Measurements from ENCODE around the gene P2RY14. TPM values are rescaled to one million over a fixed set of nuclear protein-coding genes. Genes with fewer than 3 reads are reported as not detected.
"Not testable (repeated sequence)": the region's sequence is repeated elsewhere in the genome, so short reads cannot be mapped to it uniquely, and the experiment has no call there.

P2RY14 gene
- polyA plus RNA-seq, 1 experiment = not detected

GRCh38 chr3:151171145-151171757 is 107.1 kb downstream of the P2RY14 start:
- CTCF ChIA-PET = interaction anchor here (0.7 to 3.5 kb wide), 5 partner anchors 15 to 156 kb away, joined by 3 to 19 read pairs (median 6); no protein-coding TSS in a partner anchor

GRCh38 chr3:151169948-151170679 is 108.2 kb downstream of the P2RY14 start:
- CTCF ChIA-PET = interaction anchor here (2.4 to 4.3 kb wide), 2 partner anchors 110 to 157 kb away, joined by 13 to 75 read pairs; partner anchors contain the start of gene P2RY14
- H3K27me3 ChIP-seq (ENCODE audit: control insufficient read depth, insufficient read depth, low read length); H3K4me3 ChIP-seq (ENCODE audit: low read depth, low read length); DNase-seq (ENCODE audit: low read depth, low spot score); H3K27ac ChIP-seq (ENCODE audit: low read depth, low read length); H3K9me3 ChIP-seq (ENCODE audit: control insufficient read depth, insufficient read depth, low read length); POLR2A ChIA-PET: not testable (repeated sequence)

More at GRCh38 chr3:151171145-151171757, 107.1 kb downstream of the P2RY14 start:
- POLR2A ChIA-PET = no interaction called here
- TF ChIP-seq CTCF (IDR thresholded peaks at IDR 0.05; ENCODE audit: low read depth, low read length) = no peak
- Histone ChIP-seq H3K4me3 (ENCODE audit: low read depth, low read length) (no peak overlapping the region), H3K9me3 (ENCODE audit: control insufficient read depth, insufficient read depth, low read length) (no peaks in the 10 kb centered on the region), H3K27ac (ENCODE audit: low read depth, low read length) (no peak overlapping the region), H3K27me3 (ENCODE audit: control insufficient read depth, insufficient read depth, low read length) (no peaks in the 10 kb centered on the region)
- no peak for DNase-seq (ENCODE audit: low read depth, low spot score)

GRCh38 chr3:151169262-151169947 is 108.9 kb downstream of the P2RY14 start:
- H3K27me3 ChIP-seq (ENCODE audit: control insufficient read depth, insufficient read depth, low read length) = no peaks in the 10 kb centered on the region
- H3K9me3 ChIP-seq (ENCODE audit: control insufficient read depth, insufficient read depth, low read length) = no peaks in the 10 kb centered on the region
- CTCF ChIA-PET = interaction anchor here (0.7 to 4.3 kb wide), 17 partner anchors 9 to 669 kb away, joined by 3 to 75 read pairs (median 10); partner anchors contain the start of gene P2RY14
- no peak overlapping the region for H3K4me3 ChIP-seq (ENCODE audit: low read depth, low read length)
- TF ChIP-seq CTCF (IDR thresholded peaks at IDR 0.05; ENCODE audit: low read depth, low read length) = no peak
- no peak overlapping the region for H3K27ac ChIP-seq (ENCODE audit: low read depth, low read length)
- POLR2A ChIA-PET = no interaction called here
- DNase-seq (ENCODE audit: low read depth, low spot score) = no peak

GRCh38 chr3:151168269-151169094 is 109.9 kb downstream of the P2RY14 start:
- Histone ChIP-seq H3K27me3 (ENCODE audit: control insufficient read depth, insufficient read depth, low read length) (no peaks in the 10 kb centered on the region), H3K27ac (ENCODE audit: low read depth, low read length) (no peak overlapping the region), H3K4me3 (ENCODE audit: low read depth, low read length) (no peak overlapping the region), H3K9me3 (ENCODE audit: control insufficient read depth, insufficient read depth, low read length) (no peaks in the 10 kb centered on the region)
- CTCF ChIA-PET = interaction anchor here (0.5 to 4.3 kb wide), 39 partner anchors 8 to 750 kb away, joined by 3 to 75 read pairs (median 5); partner anchors contain the start of gene P2RY14
- POLR2A ChIA-PET = no interaction called here
- peak; percentile 86 for TF ChIP-seq CTCF (IDR thresholded peaks at IDR 0.05; ENCODE audit: low read depth, low read length)
- DNase-seq (ENCODE audit: low read depth, low spot score) = peak; percentile 18

- no peak for TF ChIP-seq CTCF (IDR thresholded peaks at IDR 0.05; ENCODE audit: low read depth, low read length)
- H3K27ac ChIP-seq (ENCODE audit: low read depth, low read length) = no peak overlapping the region
- no peak overlapping the region for H3K4me3 ChIP-seq (ENCODE audit: low read depth, low read length)
- CTCF ChIA-PET = interaction anchor here (0.6 to 4.3 kb wide), 3 partner anchors 10 to 752 kb away, joined by 3 to 75 read pairs (median 17); partner anchors contain the start of gene P2RY14
- no peaks in the 10 kb centered on the region for H3K27me3 ChIP-seq (ENCODE audit: control insufficient read depth, insufficient read depth, low read length)
- DNase-seq (ENCODE audit: low read depth, low spot score) = no peak
- POLR2A ChIA-PET = no interaction called here
- H3K9me3 ChIP-seq (ENCODE audit: control insufficient read depth, insufficient read depth, low read length) = no peaks in the 10 kb centered on the region
These were observed 112.2 kb downstream of the P2RY14 start for GRCh38 chr3:151166161-151166560.

All from AG04450 (cell line).